Stimulated activated memory B cell treated with anti-CD40 and anti-IgM and Interleukin-4, amounts not matched to agents 10 μg/mL and 1 μg/mL and 100 μg/mL, for 72 hours (primary cell): Measurements from ENCODE around the gene FPR1.
A peak's percentile ranks its signal among the peaks of the same experiment; 100 is the strongest.
"Not testable (repeated sequence)": the region's sequence is repeated elsewhere in the genome, so short reads cannot be mapped to it uniquely, and the experiment has no call there.

ENCODE experiments used
- ATAC-seq: fragments of 150-1000 bp; cut with Tn5 transposase; 2 replicates; pipeline ENCODE4 v1.10.0; 2021
- H3K27ac Mint-ChIP-seq: one replicate; pipeline ENCODE4 v1.8.0; 2022; ENCODE audit warnings: mild to moderate bottlenecking, mixed read lengths
- H3K27me3 Mint-ChIP-seq: one replicate; pipeline ENCODE4 v1.8.0; 2022; ENCODE audit warnings: mixed read lengths
- H3K36me3 Mint-ChIP-seq: one replicate; pipeline ENCODE4 v1.8.0; 2022; ENCODE audit warnings: mixed read lengths
- H3K4me1 Mint-ChIP-seq: one replicate; pipeline ENCODE4 v1.8.0; 2022; ENCODE audit warnings: mixed read lengths
- H3K4me3 Mint-ChIP-seq: one replicate; pipeline ENCODE4 v1.8.0; 2022; ENCODE audit warnings: mild to moderate bottlenecking, moderate library complexity, mixed read lengths
- H3K9me3 Mint-ChIP-seq: one replicate; pipeline ENCODE4 v1.8.0; 2022; ENCODE audit warnings: mixed read lengths

Gene FPR1

GRCh38 chr19:51760697-51761356, 9.1 kb upstream of the FPR1 start, which contains the start of gene FPR2:
TSS of gene FPR2 (plus strand) at chr19:51761180. CDS start at chr19:51768659, 7,479 bp downstream.
- ATAC-seq = no peak
- no peak within 1 kb of the TSS for H3K27ac Mint-ChIP-seq
- H3K4me1 Mint-ChIP-seq = no peaks in the 10 kb centered on the region
- no peaks in the 10 kb centered on the region for H3K36me3 Mint-ChIP-seq
- H3K9me3 Mint-ChIP-seq = peaks cover 11% of the 10 kb centered on the region
- peaks cover 36% of the 10 kb centered on the region for H3K27me3 Mint-ChIP-seq
- no peak within 1 kb of the TSS for H3K4me3 Mint-ChIP-seq

- H3K4me3 Mint-ChIP-seq = no peak overlapping the region
- H3K9me3 Mint-ChIP-seq = peaks cover 14% of the 10 kb centered on the region
- H3K27ac Mint-ChIP-seq = no peak overlapping the region
- H3K4me1 Mint-ChIP-seq = peaks cover 15% of the 10 kb centered on the region
- H3K27me3 Mint-ChIP-seq = peaks cover 9% of the 10 kb centered on the region
- H3K36me3 Mint-ChIP-seq = no peaks in the 10 kb centered on the region
- ATAC-seq = no peak
Observed at GRCh38 chr19:51755571-51755970, 3.9 kb upstream of the FPR1 start.

GRCh38 chr19:51754770-51755169, 3.1 kb upstream of the FPR1 start:
- Mint-ChIP-seq H3K36me3 (no peaks in the 10 kb centered on the region), H3K4me3 (no peak overlapping the region), H3K4me1 (peaks cover 15% of the 10 kb centered on the region), H3K27ac (no peak overlapping the region), H3K9me3 (peaks cover 14% of the 10 kb centered on the region), H3K27me3 (peaks cover 9% of the 10 kb centered on the region)
- ATAC-seq = no peak

- ATAC-seq = no peak
Observed at GRCh38 chr19:51754109-51754508, 2.4 kb upstream of the FPR1 start.

DNA sequence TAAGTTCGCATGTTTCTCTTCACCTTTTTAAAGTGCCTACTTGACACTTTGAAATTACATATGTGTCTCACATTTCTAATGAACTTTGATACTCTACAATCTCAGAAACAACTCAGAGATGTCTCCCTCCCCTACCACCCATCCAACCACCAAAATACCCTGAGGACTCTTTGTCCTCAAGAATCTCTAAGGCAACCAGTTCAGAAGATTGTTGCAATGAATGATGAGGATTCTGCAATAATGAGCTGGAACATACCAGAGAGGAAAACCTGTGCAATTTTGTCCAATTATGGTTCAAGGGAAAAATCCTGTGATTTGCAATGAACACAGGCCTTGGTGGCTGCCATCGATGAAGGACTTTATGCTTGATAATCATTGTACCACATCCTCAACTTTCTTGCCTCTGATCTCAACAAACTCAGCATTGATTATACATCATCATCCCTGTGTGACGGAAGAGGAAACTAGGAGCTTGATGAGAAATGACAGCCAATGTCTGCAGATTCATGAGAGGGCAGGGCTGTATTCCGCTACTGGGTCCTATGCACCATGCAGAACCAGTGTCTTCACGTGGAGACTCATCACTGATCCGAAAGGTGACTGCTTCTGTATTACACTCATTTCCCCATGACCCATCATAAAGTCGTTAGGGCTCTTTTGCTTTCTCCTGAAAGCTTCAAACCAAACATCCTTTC, 1.1 kb downstream of the FPR1 start:
- ATAC-seq = no peak
- no peak overlapping the region for H3K27ac Mint-ChIP-seq

More at GRCh38 chr19:51754109-51754508, 2.4 kb upstream of the FPR1 start:
- Mint-ChIP-seq H3K27me3 (peaks cover 9% of the 10 kb centered on the region), H3K4me3 (no peak overlapping the region), H3K9me3 (peaks cover 17% of the 10 kb centered on the region), H3K4me1 (peaks cover 15% of the 10 kb centered on the region), H3K27ac (no peak overlapping the region), H3K36me3 (no peaks in the 10 kb centered on the region)

DNA sequence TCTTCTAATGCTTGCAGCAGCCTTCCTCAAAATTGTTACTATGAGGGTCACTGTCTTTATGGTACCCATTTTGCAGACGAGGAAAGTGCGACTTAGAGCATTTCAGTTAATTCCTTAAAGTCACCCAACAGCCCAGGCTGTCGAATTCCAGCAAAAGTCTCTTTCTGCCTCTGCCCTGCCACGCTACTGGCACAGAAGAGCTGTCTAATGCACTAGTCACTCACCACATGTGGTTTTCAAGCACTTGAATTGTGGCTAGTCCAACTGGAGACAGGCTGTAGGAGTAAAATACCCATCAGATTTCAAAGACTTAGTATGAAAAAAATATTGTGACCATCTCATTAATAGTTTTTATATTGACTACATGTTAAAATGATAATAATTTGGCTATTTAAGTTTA, 1.7 kb downstream of the FPR1 start:
- Mint-ChIP-seq H3K36me3 (no peaks in the 10 kb centered on the region), H3K4me1 (peaks cover 15% of the 10 kb centered on the region), H3K27me3 (no peaks in the 10 kb centered on the region), H3K9me3 (peaks cover 17% of the 10 kb centered on the region), H3K27ac (no peak overlapping the region), H3K4me3 (no peak overlapping the region)
- no peak for ATAC-seq

More for the DNA sequence above, 1.1 kb downstream of the FPR1 start:
- Mint-ChIP-seq H3K4me3 (no peak overlapping the region), H3K36me3 (no peaks in the 10 kb centered on the region), H3K9me3 (peaks cover 18% of the 10 kb centered on the region), H3K4me1 (peaks cover 15% of the 10 kb centered on the region), H3K27me3 (peaks cover 3% of the 10 kb centered on the region)

- Mint-ChIP-seq H3K4me1 (peaks cover 10% of the 10 kb centered on the region), H3K27me3 (peaks cover 13% of the 10 kb centered on the region), H3K4me3 (no peak overlapping the region), H3K36me3 (no peaks in the 10 kb centered on the region), H3K27ac (no peak overlapping the region), H3K9me3 (peaks cover 12% of the 10 kb centered on the region)
- no peak for ATAC-seq
Observed at GRCh38 chr19:51746731-51747130, 4.9 kb downstream of the FPR1 start.

- Mint-ChIP-seq H3K9me3 (peaks cover 5% of the 10 kb centered on the region), H3K27me3 (peaks cover 13% of the 10 kb centered on the region), H3K4me3 (no peak overlapping the region), H3K27ac (no peak overlapping the region), H3K4me1 (no peaks in the 10 kb centered on the region), H3K36me3 (no peaks in the 10 kb centered on the region)
- no peak for ATAC-seq
Observed at GRCh38 chr19:51743405-51743804, 8.3 kb downstream of the FPR1 start.

DNA sequence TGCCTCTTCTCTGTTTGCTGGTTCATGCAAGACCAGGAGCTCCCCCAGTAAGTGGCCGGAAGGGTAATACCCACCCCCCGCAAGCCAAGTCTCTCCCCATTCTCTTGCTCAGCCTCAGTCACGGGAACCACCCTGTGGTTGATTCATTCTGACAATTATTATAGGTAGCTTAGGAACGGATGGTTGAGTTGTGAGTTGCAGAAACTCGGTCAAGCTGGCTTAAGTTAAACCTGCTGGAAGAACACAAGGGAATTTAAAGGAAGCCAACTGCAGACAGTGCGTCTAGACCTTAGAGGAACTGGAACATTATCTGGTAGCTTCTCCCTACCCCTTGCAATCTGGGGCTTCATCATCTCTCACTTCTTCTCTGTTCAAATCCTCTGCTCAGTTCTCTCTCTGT, 8.9 kb downstream of the FPR1 start:
- peaks cover 13% of the 10 kb centered on the region for H3K27me3 Mint-ChIP-seq
- H3K4me3 Mint-ChIP-seq = no peak overlapping the region
- no peaks in the 10 kb centered on the region for H3K36me3 Mint-ChIP-seq
- no peak for ATAC-seq
- no peaks in the 10 kb centered on the region for H3K4me1 Mint-ChIP-seq
- H3K9me3 Mint-ChIP-seq = peaks cover 2% of the 10 kb centered on the region
- H3K27ac Mint-ChIP-seq = no peak overlapping the region

GRCh38 chr19:51740356-51740755, 11.3 kb downstream of the FPR1 start:
- Mint-ChIP-seq H3K4me3 (no peak overlapping the region), H3K4me1 (no peaks in the 10 kb centered on the region), H3K36me3 (no peaks in the 10 kb centered on the region), H3K27ac (no peak overlapping the region), H3K27me3 (peaks cover 33% of the 10 kb centered on the region), H3K9me3 (no peaks in the 10 kb centered on the region)
- ATAC-seq = no peak

DNA sequence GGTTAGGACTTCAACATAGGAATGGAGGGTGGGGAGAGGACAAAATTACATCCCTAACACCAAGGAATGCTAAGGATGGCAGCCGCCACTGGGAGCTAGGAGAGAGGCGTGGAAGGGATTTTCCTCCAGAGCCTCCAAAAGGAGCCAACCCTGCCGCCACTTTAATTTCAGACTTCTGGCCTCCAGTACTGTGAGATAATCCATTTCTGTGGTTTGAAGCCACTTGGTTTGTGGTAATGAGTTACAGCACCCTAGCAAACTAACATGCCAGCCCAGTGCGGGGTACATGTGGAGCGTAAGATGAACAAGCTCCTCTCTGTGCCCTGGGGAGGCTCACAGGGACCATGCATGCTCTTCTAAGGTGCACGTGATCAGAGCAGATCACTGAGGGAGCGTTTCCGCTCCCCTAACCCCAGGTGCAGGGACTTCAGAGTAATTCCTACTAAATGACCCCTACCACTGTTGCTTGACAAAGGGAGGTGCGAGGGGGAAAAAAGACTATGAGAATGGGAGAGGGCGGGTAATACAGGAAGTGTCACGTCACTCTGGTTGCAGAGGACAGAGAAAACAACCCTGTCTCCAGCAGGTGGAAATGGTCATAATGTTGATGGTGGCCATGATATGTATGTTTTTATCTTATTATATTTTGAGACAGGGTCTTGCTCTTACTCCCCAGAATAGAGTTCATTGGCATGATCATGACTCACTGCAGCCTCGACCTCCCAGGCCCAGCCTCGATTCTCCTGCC, 12.0 kb downstream of the FPR1 start:
- no peak overlapping the region for H3K27ac Mint-ChIP-seq
- ATAC-seq = no peak
- no peak overlapping the region for H3K4me3 Mint-ChIP-seq
- H3K4me1 Mint-ChIP-seq = no peaks in the 10 kb centered on the region
- peaks cover 38% of the 10 kb centered on the region for H3K27me3 Mint-ChIP-seq
- no peaks in the 10 kb centered on the region for H3K36me3 Mint-ChIP-seq
- H3K9me3 Mint-ChIP-seq = no peaks in the 10 kb centered on the region

- H3K9me3 Mint-ChIP-seq, H3K27ac Mint-ChIP-seq, ATAC-seq, H3K36me3 Mint-ChIP-seq, H3K4me3 Mint-ChIP-seq, H3K4me1 Mint-ChIP-seq: not testable (repeated sequence)
- peaks cover 38% of the 10 kb centered on the region for H3K27me3 Mint-ChIP-seq
Observed at GRCh38 chr19:51738523-51738922, 13.2 kb downstream of the FPR1 start.

DNA sequence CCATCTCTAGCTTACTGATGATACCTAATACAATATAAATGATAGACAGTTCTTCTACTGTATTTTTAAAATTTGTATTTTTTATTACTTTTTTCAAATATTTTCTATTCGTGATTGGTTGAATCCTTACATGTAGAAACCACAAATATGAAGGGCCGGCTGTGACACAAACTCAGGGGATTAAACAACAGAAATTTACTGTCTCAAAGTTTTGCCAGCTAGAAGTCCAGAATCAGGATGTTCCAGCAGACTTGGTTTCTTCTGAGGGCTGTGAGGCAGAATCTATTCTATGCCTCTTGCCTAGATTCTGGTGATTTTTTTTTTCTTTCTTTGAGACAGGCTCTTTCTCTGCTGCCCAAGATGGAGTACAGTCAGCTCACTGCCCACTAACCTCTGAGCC, 13.8 kb downstream of the FPR1 start:
- Mint-ChIP-seq H3K27me3 (peaks cover 32% of the 10 kb centered on the region), H3K4me1 (no peaks in the 10 kb centered on the region), H3K9me3 (no peaks in the 10 kb centered on the region), H3K36me3 (no peaks in the 10 kb centered on the region), H3K27ac (no peak overlapping the region), H3K4me3 (no peak overlapping the region)
- ATAC-seq = no peak

DNA sequence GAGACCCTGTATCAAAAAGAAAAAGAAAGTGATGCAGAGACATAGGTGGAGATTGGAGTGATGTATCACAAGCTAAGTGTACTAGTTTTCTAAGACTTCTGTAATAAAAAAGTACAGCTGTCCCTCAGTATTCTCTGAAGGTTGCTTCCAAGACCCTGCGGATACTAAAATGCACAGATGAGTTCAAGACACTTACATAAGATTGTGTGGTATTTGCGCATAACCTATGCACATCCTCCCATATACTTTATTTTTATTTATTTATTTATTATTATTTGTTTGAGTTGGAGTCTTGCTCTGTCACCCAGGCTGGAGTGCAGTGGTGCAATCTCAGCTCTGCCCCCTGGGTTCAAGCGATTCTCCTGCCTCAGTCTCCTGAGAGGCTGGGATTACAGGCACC, 14.3 kb downstream of the FPR1 start:
- no peak for ATAC-seq
- Mint-ChIP-seq H3K4me3 (no peak overlapping the region), H3K9me3 (no peaks in the 10 kb centered on the region), H3K4me1 (no peaks in the 10 kb centered on the region), H3K27me3 (peaks cover 27% of the 10 kb centered on the region), H3K27ac (no peak overlapping the region), H3K36me3 (no peaks in the 10 kb centered on the region)

DNA sequence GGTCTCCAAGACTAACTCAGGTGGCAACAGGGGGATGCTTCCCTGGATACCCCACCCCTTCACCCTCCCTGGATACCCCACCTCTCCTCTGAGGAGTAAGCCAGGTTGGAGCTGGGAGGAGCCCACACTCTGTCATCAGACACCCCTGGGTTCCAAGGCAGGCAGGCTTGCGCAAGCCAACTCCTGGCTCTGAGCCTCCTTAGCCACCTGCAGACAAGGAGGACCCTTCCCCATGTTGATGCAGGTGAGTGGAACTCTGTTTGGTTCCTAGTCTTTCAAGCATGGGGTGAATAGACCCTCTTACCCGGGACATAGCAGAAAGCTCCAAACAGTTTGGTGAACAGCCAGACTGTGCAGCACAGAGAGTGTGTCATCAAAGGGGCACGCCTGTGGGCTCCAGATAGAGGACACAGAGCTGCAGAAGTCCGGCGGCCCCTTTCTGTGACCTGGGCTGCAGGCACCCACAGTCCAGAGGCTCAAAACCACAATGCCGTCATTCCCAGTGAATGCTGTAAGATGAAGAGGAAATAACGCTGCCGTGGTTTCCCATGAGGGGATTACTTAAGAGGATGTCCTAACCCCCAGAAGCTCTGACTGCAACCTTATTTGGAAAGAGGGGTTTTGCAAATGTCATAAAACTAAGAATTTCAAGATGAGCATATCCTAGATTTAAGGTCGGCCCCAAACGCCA, 15.8 kb downstream of the FPR1 start:
- Mint-ChIP-seq H3K4me3 (no peak overlapping the region), H3K27me3 (peaks cover 34% of the 10 kb centered on the region), H3K4me1 (no peaks in the 10 kb centered on the region), H3K9me3 (peaks cover 4% of the 10 kb centered on the region), H3K36me3 (no peaks in the 10 kb centered on the region), H3K27ac (no peak overlapping the region)
- ATAC-seq = peak; percentile 31
